ENCODE data around the gene UFM1.
A peak's percentile ranks its signal among the peaks of the same experiment; 100 is the strongest.
"Not testable (repeated sequence)": the region's sequence is repeated elsewhere in the genome, so short reads cannot be mapped to it uniquely, and the experiment has no call there.

The UFM1 gene

GRCh38 chr13:38366954-38367645 lies 17.4 kb downstream of the UFM1 start:
- peak in 2 of 4 experiments; percentile 10 to 11 for DNase-seq

DNA sequence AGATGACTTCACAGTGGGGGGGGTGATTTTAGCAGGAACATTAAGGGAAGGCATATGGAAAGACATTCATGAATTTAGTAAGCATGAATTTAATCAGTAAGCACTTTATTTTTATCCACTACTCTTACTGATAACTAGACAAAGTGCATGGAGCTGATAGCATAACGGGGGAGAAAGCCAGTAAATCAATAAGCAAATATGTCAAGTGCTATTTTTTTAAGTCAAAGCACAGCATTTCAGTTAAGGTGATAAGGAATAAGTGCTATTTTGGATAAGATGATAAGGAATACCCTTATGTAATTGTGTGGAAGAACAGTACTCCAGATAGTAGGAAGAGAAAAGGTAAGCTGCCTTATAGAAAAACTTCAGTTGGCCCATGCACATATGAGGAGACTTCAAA lies 19.4 kb downstream of the UFM1 start:
- DNase-seq = no peak

- not testable (repeated sequence) for DNase-seq
These were observed 20.4 kb downstream of the UFM1 start for GRCh38 chr13:38370096-38370495.

DNA sequence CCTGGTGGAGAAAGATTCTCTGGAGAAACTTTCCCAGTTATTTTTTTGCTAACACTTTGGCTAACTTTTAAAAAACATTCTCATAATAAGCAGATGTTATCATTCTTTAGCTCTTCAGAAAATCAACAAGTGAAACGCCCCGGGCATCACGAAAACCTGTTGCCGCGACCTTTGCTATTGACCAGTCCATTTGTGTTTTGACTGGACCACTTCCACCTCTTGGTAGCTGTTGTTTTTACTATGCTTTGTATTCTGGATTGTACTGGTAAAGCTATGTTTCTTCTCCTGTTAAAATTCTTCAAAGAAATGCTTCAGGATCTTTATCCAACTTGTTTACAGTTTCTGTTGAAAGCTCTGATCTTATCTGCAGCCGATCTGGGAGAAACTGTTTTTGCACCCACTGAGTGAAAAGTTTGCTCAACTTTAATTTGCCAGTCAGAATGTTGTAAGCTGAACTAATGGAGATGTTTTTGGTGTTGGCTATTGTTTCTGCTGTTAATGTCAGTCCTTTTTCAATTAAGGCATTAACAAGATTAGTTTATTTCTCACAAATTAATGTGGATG lies 23.3 kb downstream of the UFM1 start:
- no peak for DNase-seq

GRCh38 chr13:38376546-38376945 lies 26.9 kb downstream of the UFM1 start:
- DNase-seq = peak in 2 of 4 experiments; percentile 2 to 29

DNA sequence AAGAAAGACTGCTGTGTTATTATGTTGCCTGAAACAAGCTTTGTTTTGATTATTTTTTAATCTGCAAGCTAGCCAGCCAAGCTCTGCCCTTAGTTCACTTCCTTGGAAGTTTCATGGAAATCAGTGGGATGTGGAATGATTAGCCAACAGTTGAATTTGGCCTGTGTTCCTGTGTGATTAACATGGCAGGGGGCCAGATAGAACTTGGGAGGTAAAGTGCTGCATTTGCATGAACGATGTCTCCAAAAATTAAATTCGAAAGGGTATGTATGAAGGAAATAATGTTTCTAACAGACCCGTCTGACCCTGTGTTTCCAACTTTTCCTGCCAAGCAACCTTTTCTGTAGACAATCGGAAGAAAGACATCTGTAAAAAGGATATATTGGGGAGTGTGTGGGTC lies 32.2 kb downstream of the UFM1 start:
- no peak for DNase-seq

GRCh38 chr13:38382946-38383345 lies 33.3 kb downstream of the UFM1 start:
- DNase-seq = no peak

- DNase-seq = no peak
These were observed 34.5 kb downstream of the UFM1 start for GRCh38 chr13:38384171-38384570.

GRCh38 chr13:38385153-38385891 lies 35.7 kb downstream of the UFM1 start:
- no peak for DNase-seq

DNA sequence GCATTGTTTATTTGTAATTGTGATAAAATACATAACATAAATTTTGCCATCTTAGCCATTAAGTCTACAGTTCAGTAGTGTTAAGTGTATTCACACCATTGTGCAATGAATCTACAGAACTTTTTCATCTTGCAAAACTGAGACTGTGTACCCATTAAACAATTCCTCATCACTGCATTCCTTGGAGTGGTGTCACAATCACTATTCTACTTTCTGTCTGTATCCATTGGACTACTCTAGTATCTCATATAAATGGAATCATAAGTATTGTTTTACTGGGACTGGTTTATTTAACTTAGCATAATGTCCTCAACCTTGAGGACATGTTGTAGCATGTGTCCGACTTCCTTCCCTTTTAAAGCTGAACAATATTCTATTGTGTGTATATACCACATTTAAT lies 36.8 kb downstream of the UFM1 start:
- no peak for DNase-seq

DNA sequence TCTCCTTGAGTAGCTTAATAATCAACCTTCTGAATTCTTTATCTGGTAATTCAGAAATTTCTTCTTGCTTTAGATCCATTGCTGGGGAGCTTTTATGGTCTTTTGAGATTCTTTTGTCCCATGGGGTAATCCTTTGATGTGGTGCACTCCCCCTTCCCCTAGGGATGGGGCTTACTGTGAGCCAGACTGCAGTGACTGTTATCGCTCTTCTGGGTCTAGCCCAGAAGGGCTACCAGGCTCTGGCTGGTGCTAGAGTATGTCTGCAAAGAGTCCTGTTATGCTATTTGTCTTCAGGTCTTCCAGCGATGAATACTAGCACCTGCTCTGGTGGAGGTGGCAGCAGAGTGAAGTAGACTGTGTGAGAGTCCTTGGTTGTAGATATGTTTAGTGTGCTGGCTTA lies 41.7 kb downstream of the UFM1 start:
- no peak for DNase-seq

DNA sequence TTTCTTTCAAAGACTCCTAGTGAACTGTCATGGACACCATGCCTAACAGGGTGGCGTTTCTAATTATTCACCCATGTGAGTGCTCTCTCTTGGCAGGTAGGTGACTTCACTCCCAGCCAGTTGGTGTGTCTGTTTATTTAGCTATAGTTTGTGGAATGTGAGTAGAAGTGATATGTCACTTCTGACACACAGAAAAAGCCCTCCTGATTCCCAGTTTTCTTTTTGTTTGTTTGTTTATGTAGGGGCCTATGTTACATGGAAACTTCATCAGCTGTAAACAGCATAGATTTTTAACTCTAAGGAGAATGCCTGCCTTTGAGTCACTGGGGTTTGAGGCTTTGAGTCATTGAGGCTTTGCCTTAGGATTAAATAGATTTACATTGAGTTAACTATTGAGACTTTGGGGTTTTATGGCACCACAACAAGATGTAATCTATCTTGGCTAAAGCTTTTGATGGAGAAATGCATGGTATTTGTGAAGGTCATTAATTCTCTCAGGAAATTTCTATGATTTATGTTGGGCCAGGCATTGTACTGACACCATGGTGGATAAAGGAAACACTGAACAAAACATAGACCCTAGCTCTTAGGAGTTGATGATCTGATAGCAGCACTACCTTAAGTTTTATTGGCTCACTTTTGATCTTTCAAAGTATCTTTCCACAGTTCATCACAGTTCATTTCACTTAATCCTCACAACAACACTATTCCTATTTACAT lies 45.3 kb downstream of the UFM1 start:
- no peak for DNase-seq

DNA sequence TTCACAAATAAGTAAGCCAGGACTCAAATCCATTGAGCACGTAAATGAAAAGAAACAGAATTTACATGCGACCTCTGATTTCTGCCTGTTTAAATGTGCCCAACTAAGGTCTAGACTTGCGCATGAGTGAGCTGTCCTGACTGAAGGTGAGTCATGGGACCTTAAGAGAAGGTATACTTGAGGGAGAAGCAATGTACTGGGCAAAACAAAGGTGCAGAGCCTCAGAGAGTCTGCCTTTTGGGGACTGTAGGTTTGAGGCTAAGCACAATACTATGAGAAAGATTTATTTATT lies 45.8 kb downstream of the UFM1 start:
- DNase-seq = no peak

GRCh38 chr13:38398711-38399493 lies 49.3 kb downstream of the UFM1 start:
- peak; percentile 23 to 69 (median 58) for DNase-seq

DNA sequence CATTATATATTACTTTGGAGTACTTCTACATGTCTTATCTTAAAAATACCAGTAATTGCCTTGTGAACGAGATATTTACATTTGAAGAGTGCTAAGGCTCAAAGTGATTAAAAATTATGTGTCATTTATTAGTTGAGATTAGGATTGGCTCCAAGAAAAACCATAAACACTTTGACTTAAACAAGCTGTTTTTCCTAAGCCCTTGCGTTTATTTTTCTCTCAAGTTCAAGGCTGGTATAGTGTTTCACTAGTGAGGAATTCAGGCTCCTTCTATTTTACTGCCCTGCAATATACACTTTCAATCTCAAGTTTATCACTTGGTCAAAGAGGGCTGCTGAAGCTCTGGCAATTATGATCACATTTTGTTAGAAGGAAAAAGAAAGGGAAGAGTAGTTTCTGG lies 49.9 kb downstream of the UFM1 start:
- no peak for DNase-seq

- DNase-seq = no peak
These were observed 51.6 kb downstream of the UFM1 start for GRCh38 chr13:38401276-38401675.

- DNase-seq = no peak
These were observed 55.6 kb downstream of the UFM1 start for GRCh38 chr13:38405216-38405615.

DNA sequence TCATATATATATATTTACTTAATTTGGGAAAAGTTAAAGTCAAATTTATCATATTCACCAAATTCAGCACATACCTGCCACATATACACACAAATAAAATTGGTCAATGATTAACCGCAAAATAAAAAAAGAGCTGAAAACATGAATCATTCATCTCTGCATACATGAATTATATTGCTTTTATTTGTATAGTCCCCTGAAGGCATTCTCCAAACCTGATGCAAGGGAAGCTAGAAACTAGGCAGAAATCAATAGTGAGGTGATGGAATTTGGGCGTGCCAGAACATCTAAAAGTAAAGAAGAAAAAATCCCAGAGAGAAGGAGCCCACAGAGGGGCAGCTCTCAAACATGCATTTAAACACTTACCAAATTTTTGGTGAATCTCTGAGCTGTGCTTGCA lies 60.1 kb downstream of the UFM1 start:
- DNase-seq = no peak

DNA sequence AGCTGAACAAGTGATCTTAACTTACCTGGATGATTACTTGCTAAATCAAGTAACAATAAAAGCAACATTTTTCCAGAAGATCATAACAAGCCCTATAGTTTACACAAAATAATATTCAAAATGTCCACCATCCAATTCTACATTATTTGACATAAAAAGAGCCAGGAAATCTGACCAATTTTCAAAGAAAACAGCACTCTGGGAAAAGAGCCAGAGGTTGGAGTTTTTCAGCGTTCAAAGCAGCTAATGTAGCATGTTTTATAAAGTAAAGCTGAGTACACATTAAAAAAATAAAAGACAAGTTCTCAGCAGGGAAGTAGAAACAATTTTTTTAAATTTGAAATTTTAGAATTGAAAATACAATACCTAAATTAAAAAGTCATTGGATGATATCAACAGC lies 62.6 kb downstream of the UFM1 start:
- no peak for DNase-seq
